ENCODE data around the gene MTF2. TPM values are rescaled to one million over a fixed set of nuclear protein-coding genes. Genes with fewer than 3 reads are reported as not detected.
A peak's percentile ranks its signal among the peaks of the same experiment; 100 is the strongest.

The MTF2 gene
- total and polyA plus RNA-seq, 9 of the 15 experiments (the other 6 are each of a cell fraction or from before 2014, with no cell fraction given): 29.3 to 124 (median 57.7) TPM

DNA sequence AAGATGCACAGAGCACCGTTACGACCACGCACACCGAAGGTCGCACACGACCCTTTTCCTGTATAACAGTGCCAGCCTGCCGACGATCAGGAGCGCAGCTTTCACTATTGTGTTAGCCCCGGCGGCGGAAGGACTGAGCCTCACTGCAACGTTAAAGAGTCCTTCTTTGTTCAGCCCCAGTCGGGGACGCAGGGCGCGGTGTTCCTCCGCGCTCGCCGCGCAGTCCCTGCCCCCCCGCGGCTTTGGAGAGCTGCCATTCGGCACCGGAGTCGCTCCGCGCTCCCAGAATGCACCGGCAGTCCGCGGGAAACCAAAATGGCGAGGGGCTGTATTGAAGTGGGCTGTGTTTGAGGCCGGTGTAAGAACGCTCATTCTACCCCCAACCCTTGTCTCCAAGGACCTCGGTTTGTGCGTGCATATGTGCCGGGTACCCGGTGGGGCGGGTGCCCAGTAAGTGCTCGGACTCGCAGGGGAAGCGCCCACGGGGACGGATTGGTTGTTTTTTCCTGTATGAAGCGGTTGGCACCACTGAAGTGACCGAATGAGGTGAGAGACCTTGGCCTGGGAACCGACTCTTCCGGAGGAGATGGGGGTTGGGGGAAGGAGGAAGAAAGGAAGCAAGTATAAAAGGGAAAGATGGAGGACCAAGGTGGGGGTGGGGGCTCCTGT is at the start of gene MTF2 (continued):
- peak; percentile 93 for TF ChIP-seq ZNF143 (CRISPR knock-in tag; IDR thresholded peaks at IDR 0.05)
- TF ChIP-seq PHF8 (IDR thresholded peaks at IDR 0.05; ENCODE audit: borderline replicate concordance, low read length): peak; percentile 99
- TF ChIP-seq POLR2A (conservative IDR thresholded peaks at IDR 0.05): peak; percentile 98
- TF ChIP-seq HNRNPK (IDR thresholded peaks at IDR 0.05; ENCODE audit: low read depth, low read length, poor library complexity, severe bottlenecking): no peak
- TF ChIP-seq, protein P1, sequence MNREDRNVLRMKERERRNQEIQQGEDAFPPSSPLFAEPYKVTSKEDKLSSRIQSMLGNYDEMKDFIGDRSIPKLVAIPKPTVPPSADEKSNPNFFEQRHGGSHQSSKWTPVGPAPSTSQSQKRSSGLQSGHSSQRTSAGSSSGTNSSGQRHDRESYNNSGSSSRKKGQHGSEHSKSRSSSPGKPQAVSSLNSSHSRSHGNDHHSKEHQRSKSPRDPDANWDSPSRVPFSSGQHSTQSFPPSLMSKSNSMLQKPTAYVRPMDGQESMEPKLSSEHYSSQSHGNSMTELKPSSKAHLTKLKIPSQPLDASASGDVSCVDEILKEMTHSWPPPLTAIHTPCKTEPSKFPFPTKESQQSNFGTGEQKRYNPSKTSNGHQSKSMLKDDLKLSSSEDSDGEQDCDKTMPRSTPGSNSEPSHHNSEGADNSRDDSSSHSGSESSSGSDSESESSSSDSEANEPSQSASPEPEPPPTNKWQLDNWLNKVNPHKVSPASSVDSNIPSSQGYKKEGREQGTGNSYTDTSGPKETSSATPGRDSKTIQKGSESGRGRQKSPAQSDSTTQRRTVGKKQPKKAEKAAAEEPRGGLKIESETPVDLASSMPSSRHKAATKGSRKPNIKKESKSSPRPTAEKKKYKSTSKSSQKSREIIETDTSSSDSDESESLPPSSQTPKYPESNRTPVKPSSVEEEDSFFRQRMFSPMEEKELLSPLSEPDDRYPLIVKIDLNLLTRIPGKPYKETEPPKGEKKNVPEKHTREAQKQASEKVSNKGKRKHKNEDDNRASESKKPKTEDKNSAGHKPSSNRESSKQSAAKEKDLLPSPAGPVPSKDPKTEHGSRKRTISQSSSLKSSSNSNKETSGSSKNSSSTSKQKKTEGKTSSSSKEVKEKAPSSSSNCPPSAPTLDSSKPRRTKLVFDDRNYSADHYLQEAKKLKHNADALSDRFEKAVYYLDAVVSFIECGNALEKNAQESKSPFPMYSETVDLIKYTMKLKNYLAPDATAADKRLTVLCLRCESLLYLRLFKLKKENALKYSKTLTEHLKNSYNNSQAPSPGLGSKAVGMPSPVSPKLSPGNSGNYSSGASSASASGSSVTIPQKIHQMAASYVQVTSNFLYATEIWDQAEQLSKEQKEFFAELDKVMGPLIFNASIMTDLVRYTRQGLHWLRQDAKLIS (CRISPR knock-in tag; IDR thresholded peaks at IDR 0.05): peak; percentile 93; the same call in 1 of the 2 replicates
- TF ChIP-seq MCM3 (IDR thresholded peaks at IDR 0.05): no peak
- TF ChIP-seq, protein P2, sequence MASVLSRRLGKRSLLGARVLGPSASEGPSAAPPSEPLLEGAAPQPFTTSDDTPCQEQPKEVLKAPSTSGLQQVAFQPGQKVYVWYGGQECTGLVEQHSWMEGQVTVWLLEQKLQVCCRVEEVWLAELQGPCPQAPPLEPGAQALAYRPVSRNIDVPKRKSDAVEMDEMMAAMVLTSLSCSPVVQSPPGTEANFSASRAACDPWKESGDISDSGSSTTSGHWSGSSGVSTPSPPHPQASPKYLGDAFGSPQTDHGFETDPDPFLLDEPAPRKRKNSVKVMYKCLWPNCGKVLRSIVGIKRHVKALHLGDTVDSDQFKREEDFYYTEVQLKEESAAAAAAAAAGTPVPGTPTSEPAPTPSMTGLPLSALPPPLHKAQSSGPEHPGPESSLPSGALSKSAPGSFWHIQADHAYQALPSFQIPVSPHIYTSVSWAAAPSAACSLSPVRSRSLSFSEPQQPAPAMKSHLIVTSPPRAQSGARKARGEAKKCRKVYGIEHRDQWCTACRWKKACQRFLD (CRISPR knock-in tag; IDR thresholded peaks at IDR 0.05): peak; percentile 82; the same call in 1 of the 2 replicates
- TF ChIP-seq, protein P3, sequence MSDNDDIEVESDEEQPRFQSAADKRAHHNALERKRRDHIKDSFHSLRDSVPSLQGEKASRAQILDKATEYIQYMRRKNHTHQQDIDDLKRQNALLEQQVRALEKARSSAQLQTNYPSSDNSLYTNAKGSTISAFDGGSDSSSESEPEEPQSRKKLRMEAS (CRISPR knock-in tag; IDR thresholded peaks at IDR 0.05): peak; percentile 90
- TF ChIP-seq KDM1A (IDR thresholded peaks at IDR 0.05): peak in 1 of 2 experiments; percentile 69; a peak in 2 of 4 replicates
- TF ChIP-seq CBX8 (IDR thresholded peaks at IDR 0.05; ENCODE audit: borderline replicate concordance, extremely low read depth, low read depth, low read length, poor library complexity, severe bottlenecking): no peak
- TF ChIP-seq TGIF2 (CRISPR knock-in tag; IDR thresholded peaks at IDR 0.05): no peak; the same call in 1 of the 2 replicates
- peak; percentile 93 for TF ChIP-seq PML (IDR thresholded peaks at IDR 0.05; ENCODE audit: low read length)
- peak; percentile 80 for TF ChIP-seq JUND (IDR thresholded peaks at IDR 0.05; ENCODE audit: borderline replicate concordance, low read depth, low read length)
- TF ChIP-seq JUND (tag; IDR thresholded peaks at IDR 0.05; ENCODE audit: borderline replicate concordance, low read depth, low read length): peak; percentile 79; the same call in 2 of the 3 replicates
- peak; percentile 88; the same call in 1 of the 2 replicates for TF ChIP-seq KDM2B (CRISPR knock-in tag; IDR thresholded peaks at IDR 0.05)
- peak; percentile 73 for TF ChIP-seq ERF (CRISPR knock-in tag; IDR thresholded peaks at IDR 0.05)
- peak; percentile 29; the same call in 1 of the 2 replicates for TF ChIP-seq HLTF (IDR thresholded peaks at IDR 0.05)
- TF ChIP-seq, protein P4, sequence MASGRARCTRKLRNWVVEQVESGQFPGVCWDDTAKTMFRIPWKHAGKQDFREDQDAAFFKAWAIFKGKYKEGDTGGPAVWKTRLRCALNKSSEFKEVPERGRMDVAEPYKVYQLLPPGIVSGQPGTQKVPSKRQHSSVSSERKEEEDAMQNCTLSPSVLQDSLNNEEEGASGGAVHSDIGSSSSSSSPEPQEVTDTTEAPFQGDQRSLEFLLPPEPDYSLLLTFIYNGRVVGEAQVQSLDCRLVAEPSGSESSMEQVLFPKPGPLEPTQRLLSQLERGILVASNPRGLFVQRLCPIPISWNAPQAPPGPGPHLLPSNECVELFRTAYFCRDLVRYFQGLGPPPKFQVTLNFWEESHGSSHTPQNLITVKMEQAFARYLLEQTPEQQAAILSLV (tag; IDR thresholded peaks at IDR 0.05): 0 out of 2 replicates have a peak, but pooled peaks have one; percentile 4
- peak; percentile 98 for TF ChIP-seq SOX6 (IDR thresholded peaks at IDR 0.05)
- peak; percentile 37; the same call in 1 of the 2 replicates for TF ChIP-seq CBFA2T3 (IDR thresholded peaks at IDR 0.05)
- peak; percentile 95 for TF ChIP-seq ZFX (CRISPR knock-in tag; IDR thresholded peaks at IDR 0.05)
- TF ChIP-seq, protein P5, sequence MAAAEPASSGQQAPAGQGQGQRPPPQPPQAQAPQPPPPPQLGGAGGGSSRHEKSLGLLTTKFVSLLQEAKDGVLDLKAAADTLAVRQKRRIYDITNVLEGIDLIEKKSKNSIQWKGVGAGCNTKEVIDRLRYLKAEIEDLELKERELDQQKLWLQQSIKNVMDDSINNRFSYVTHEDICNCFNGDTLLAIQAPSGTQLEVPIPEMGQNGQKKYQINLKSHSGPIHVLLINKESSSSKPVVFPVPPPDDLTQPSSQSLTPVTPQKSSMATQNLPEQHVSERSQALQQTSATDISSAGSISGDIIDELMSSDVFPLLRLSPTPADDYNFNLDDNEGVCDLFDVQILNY (CRISPR knock-in tag; IDR thresholded peaks at IDR 0.05): peak; percentile 84

Data from K562 (cell line).